ENCODE measurements around the gene AMELX.

GRCh38 chrX:11261260-11261659 lies 32.0 kb upstream of the AMELX start:
- TF ChIP-seq, protein P1, sequence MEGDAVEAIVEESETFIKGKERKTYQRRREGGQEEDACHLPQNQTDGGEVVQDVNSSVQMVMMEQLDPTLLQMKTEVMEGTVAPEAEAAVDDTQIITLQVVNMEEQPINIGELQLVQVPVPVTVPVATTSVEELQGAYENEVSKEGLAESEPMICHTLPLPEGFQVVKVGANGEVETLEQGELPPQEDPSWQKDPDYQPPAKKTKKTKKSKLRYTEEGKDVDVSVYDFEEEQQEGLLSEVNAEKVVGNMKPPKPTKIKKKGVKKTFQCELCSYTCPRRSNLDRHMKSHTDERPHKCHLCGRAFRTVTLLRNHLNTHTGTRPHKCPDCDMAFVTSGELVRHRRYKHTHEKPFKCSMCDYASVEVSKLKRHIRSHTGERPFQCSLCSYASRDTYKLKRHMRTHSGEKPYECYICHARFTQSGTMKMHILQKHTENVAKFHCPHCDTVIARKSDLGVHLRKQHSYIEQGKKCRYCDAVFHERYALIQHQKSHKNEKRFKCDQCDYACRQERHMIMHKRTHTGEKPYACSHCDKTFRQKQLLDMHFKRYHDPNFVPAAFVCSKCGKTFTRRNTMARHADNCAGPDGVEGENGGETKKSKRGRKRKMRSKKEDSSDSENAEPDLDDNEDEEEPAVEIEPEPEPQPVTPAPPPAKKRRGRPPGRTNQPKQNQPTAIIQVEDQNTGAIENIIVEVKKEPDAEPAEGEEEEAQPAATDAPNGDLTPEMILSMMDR (conservative IDR thresholded peaks at IDR 0.05 in 1 of 2, IDR thresholded peaks at IDR 0.05 in 1 of 2; ENCODE audit: low read depth in 1 of 2, low read length in 2 of 2), result no peak
- TF ChIP-seq EZH2 (IDR thresholded peaks at IDR 0.05; ENCODE audit: low read length, missing control alignments), result no peak
